GM23338 (cell line): ENCODE results near the gene PTPRR.

Source experiments
- EZH2 ChIP-seq: fragments of 200-600 bp; sonication (generic); IDR thresholded peaks from one replicate; pipeline ENCODE4 v1.8.0; 2017; ENCODE audit warnings: antibody characterized with exemption, mild to moderate bottlenecking, low read depth; ENCODE audit not compliant: unreplicated experiment
- EZH2phosphoT487 ChIP-seq: fragments of 200-600 bp; sonication (generic); IDR thresholded peaks from one replicate; pipeline ENCODE4 v1.8.1; 2018; ENCODE audit warnings: antibody characterized with exemption; ENCODE audit not compliant: unreplicated experiment
- JUNB ChIP-seq: IDR thresholded peaks from one replicate; pipeline ENCODE4 v1.6.1; 2016; ENCODE audit warnings: antibody characterized with exemption; ENCODE audit not compliant: unreplicated experiment
- POLR2AphosphoS5 ChIP-seq: IDR thresholded peaks from 2 replicates; pipeline ENCODE4 v1.6.1; 2016; ENCODE audit warnings: antibody characterized with exemption, low read depth
- STAT1 ChIP-seq: IDR thresholded peaks from one replicate; pipeline ENCODE4 v1.6.1; 2016; ENCODE audit warnings: antibody characterized with exemption; ENCODE audit not compliant: unreplicated experiment
- TF ChIP-seq, protein P1 (sequence below), 2 experiments: fragments of 200-600 bp in 1 of 2; sonication (generic) in 1 of 2; conservative IDR thresholded peaks; 2 replicates each; pipeline versions ENCODE4 v1.5.1 to v1.6.1; 2016 to 2017; ENCODE audit warnings: antibody characterized with exemption in 2 of 2, low read depth in 2 of 2, mild to moderate bottlenecking in 2 of 2, moderate library complexity in 1 of 2
- TF ChIP-seq, protein P2 (sequence below): IDR thresholded peaks from one replicate; pipeline ENCODE4 v1.6.1; 2018; ENCODE audit warnings: antibody characterized with exemption; ENCODE audit not compliant: unreplicated experiment
- TF ChIP-seq, protein P3 (sequence below): IDR thresholded peaks from 2 replicates; pipeline ENCODE4 v1.6.1; 2016; ENCODE audit warnings: antibody characterized with exemption

DNA sequence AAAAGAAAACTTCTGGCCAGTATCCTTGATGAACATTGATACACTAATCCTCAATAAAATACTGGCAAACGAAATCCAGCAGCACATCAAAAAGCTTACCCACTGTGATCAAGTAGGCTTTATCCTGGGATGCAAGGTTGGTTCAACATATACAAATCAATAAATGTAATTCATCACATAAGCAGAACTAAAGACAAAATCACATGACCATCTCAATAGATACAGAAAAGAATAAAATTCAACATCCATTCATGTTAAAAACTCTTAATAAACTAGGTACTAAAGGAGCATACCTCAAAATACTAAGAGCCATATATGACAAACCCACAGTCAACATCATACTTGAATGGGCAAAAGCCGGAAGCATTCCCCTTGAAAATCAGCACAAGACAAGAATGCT, 211.5 kb downstream of the PTPRR start:
- TF ChIP-seq EZH2 (no peak), STAT1 (no peak), POLR2AphosphoS5 (no peak), EZH2phosphoT487 (no peak), JUNB (no peak)
- TF ChIP-seq, protein P1, sequence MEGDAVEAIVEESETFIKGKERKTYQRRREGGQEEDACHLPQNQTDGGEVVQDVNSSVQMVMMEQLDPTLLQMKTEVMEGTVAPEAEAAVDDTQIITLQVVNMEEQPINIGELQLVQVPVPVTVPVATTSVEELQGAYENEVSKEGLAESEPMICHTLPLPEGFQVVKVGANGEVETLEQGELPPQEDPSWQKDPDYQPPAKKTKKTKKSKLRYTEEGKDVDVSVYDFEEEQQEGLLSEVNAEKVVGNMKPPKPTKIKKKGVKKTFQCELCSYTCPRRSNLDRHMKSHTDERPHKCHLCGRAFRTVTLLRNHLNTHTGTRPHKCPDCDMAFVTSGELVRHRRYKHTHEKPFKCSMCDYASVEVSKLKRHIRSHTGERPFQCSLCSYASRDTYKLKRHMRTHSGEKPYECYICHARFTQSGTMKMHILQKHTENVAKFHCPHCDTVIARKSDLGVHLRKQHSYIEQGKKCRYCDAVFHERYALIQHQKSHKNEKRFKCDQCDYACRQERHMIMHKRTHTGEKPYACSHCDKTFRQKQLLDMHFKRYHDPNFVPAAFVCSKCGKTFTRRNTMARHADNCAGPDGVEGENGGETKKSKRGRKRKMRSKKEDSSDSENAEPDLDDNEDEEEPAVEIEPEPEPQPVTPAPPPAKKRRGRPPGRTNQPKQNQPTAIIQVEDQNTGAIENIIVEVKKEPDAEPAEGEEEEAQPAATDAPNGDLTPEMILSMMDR (conservative IDR thresholded peaks at IDR 0.05; ENCODE audit: low read depth in 2 of 2), result no peak
- TF ChIP-seq, protein P2, sequence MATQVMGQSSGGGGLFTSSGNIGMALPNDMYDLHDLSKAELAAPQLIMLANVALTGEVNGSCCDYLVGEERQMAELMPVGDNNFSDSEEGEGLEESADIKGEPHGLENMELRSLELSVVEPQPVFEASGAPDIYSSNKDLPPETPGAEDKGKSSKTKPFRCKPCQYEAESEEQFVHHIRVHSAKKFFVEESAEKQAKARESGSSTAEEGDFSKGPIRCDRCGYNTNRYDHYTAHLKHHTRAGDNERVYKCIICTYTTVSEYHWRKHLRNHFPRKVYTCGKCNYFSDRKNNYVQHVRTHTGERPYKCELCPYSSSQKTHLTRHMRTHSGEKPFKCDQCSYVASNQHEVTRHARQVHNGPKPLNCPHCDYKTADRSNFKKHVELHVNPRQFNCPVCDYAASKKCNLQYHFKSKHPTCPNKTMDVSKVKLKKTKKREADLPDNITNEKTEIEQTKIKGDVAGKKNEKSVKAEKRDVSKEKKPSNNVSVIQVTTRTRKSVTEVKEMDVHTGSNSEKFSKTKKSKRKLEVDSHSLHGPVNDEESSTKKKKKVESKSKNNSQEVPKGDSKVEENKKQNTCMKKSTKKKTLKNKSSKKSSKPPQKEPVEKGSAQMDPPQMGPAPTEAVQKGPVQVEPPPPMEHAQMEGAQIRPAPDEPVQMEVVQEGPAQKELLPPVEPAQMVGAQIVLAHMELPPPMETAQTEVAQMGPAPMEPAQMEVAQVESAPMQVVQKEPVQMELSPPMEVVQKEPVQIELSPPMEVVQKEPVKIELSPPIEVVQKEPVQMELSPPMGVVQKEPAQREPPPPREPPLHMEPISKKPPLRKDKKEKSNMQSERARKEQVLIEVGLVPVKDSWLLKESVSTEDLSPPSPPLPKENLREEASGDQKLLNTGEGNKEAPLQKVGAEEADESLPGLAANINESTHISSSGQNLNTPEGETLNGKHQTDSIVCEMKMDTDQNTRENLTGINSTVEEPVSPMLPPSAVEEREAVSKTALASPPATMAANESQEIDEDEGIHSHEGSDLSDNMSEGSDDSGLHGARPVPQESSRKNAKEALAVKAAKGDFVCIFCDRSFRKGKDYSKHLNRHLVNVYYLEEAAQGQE, result no peak
- TF ChIP-seq, protein P3, sequence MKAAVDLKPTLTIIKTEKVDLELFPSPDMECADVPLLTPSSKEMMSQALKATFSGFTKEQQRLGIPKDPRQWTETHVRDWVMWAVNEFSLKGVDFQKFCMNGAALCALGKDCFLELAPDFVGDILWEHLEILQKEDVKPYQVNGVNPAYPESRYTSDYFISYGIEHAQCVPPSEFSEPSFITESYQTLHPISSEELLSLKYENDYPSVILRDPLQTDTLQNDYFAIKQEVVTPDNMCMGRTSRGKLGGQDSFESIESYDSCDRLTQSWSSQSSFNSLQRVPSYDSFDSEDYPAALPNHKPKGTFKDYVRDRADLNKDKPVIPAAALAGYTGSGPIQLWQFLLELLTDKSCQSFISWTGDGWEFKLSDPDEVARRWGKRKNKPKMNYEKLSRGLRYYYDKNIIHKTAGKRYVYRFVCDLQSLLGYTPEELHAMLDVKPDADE, result no peak
